ENCODE measurements around the gene DENND1B.

Gene DENND1B

DNA sequence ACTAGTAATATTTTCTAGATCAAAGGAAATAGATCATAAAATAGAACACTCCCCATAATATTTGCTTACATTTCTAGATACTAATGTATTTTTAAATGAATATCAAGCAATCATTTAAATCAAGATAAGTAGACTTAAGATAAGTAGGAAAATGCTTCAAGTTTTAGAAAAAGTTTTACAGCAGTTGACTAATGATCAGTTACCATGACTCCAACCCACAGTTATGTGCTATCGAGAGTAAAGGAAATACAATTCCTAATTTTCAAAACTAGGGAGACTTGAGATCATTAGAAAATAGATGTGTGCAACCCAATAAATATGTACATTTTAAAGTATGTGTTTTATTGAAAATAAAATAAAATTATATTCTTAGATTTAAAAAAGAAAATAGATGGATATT, 95.0 kb downstream of the DENND1B start:
- no peak for DNase-seq

DNA sequence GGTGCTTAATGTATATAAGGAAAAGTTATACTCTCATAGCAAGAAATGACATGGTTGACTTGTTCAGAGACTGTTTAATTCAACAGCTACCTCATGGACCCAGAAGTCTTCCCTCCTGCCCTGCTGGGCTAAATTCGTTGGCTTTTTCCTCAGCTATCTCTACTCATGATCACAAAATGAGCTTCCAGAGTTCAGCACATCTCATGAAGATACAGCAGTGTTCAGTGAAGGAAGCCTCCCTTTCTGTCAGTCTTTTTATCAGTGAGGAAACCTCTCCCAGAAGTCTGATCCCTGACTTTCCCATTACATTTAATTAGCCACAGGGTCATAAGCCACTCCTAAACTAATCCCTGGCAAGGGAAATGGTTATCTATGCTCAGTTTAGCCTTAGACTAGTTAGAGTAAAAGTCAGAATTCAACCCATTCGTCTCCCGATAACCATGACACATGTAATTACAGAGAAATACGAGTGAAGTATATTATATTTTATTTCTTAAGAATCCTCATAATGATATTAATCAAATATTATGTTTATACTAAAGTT, 97.5 kb downstream of the DENND1B start:
- no peak for DNase-seq

DNA sequence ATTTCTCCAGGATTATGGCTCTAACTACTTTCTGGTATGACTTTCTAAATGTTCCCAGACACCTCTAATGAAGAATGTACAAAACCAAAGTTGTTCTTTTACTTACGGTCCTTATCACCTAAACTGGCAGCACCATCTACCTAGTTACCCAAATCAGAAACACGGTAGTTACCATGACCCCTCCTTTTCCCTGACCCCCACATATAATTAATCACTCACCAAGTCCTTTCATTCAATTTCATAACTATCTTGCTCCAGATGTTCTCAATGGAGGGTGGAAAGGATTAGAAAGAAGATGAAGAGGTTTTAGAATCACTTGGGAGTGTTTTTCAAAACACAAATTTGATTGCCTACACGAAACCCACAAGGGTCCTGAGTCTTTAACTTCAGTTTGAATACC, 98.0 kb downstream of the DENND1B start:
- no peak for DNase-seq

DNA sequence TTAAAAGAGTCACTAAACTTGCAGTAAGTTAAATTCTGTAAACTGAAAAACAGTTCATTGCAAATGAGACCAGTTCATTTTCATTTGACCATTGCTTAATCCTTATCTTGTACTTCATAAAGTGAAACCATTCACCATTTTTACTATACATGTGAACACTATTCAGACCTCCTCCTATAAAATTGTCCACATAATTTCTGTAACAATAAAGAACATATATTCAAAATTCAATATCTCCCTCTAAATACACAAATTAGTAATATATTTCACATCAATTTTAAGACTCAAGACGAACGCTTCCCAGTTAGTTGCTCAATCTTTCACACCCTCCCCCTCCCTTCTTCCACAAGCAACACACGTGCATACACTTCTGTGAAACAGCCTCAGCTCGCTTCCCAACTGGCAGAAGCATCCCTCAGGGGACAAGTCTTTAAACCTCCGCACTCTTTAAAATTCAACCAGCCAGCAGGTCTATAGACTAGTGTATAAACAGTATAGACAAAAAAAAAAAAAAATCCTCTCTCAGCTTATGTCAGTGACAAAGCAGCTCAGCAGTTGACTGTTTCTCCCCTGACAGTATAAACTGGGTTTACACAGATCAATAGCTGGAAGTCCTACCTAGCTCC, 99.6 kb downstream of the DENND1B start:
- DNase-seq: peak; percentile 6

DNA sequence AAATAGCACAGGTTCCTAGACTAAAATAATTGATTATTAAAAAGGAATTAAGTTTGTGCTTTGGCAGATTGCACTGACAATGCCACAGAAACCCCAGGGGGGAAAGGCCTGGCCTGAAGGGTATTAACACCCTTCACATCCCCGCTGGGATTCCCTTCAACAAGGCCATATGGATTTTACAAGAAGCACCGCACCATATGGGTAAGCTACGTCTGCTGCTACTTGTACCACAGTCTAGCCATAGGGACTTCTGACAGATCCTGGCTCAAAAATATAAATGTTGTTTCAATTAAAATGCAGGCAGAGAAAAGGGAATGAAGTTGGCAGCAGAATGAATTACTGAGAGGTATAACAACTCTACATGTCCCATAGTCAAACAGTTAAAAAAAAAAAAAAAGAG, 101.0 kb downstream of the DENND1B start:
- no peak for DNase-seq

DNA sequence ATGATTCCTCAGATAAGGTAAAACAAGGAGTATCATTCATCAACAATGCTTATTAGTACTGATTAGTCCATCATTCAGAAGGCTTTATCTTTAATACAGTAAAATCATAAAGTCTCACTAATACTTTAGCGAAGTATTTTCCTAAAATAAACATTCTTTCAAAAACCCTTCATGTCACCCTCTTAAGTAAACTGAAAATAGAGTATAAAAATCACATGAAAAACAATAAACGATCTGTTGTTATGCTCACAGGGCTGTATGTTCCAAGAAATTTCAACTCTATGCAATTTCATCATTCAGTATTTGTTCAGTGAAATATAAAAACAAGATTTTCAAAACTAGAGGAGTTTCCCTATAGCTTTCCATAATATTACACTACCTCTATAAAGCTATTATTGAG, 102.0 kb downstream of the DENND1B start:
- no peak for DNase-seq

DNA sequence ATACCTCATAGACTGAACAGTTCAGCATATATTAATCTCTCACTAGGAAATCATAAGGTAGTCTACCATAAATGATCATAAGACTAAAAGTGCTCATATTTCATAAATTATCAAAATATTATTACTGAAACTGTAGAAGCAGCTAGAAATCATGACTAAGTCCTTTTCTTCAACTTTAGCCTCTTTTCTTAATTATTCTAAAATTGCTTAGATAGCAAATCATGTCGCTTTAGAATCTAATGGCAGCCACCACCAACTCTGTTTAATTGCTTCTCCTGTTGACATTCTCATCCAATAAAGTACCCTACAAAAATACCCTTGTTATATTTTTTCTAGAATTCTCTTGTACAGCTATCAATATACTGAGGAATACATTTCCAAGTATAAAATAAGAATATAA, 102.9 kb downstream of the DENND1B start:
- no peak for DNase-seq

DNA sequence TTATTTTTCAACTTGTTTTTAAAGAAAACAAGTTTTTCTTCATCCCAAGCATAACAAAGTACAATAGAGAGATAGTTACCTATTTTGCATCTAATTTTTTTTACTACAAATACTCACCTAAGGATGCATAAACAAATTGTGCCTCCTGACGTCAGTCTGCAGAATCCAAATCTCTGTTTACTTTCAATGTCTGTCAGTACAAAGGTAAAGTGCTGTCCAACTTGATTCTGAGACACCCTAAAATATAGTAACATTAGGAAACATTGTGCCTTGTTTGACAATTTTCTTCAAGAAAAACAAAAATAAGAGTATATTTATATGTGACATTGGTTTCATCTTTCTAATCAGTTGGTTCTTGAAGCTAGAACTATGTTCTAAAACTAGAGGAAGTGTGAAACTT, 103.4 kb downstream of the DENND1B start:
- no peak for DNase-seq

DNA sequence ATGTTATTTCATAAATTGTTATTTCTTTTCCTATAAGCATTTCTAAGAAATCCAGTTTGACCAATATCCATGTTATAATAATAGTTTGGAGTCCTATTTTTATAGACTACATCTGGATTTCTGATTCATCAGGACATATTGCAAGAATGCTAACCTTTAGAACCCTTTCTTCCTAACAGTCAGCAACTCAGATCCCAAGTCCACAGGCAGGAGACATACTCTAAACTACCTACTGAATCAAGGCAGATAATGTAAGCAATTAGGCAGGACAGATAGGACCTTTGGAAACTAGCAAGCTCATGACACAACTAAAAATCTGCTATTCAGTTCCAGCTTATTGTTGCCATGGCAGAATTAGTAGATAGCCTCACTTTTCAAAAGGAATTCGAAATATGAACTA, 104.1 kb downstream of the DENND1B start:
- DNase-seq: no peak

DNA sequence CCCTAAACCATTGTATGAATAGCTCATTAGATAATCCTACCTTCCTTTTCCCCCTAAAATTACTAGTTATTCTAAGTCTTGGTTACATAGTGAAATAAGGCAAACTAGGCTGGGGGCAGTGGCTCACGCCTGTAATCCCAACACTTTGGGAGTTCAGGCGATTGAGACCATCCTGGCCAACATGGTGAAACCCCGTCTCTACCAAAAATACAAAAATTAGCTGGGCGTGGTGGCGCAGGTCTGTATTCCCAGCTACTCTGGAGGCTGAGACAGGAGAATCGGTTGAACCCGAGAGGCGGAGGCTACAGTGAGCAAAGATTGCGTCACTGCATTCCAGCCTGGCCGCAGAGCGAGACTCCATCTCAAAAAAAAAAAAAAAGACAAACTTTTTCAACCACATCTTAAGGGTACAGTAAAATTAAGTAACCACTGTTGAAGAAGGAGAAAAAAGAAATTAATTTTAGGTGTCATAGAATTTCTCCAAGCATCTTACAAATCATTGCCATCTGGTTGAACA, 108.5 kb downstream of the DENND1B start:
- no peak for DNase-seq

DNA sequence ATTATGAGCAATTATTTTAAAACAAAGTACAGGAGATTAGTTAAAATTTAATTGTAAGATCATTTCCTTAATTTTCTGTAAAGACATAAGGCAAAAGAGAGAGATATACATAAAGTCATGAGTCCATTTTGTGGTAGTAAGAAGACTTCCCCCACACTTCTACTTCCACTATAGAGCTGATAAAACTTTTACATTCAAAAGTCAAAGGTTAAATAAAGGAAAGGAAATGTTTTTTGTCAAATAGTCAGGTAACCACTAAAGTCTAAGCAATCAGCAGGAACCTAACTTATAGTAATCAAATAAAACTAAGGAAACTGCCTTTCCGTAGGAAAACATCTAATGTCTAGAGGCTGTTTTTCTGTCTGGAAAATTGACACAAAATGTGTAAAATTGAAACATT, 110.9 kb downstream of the DENND1B start:
- DNase-seq: no peak

DNA sequence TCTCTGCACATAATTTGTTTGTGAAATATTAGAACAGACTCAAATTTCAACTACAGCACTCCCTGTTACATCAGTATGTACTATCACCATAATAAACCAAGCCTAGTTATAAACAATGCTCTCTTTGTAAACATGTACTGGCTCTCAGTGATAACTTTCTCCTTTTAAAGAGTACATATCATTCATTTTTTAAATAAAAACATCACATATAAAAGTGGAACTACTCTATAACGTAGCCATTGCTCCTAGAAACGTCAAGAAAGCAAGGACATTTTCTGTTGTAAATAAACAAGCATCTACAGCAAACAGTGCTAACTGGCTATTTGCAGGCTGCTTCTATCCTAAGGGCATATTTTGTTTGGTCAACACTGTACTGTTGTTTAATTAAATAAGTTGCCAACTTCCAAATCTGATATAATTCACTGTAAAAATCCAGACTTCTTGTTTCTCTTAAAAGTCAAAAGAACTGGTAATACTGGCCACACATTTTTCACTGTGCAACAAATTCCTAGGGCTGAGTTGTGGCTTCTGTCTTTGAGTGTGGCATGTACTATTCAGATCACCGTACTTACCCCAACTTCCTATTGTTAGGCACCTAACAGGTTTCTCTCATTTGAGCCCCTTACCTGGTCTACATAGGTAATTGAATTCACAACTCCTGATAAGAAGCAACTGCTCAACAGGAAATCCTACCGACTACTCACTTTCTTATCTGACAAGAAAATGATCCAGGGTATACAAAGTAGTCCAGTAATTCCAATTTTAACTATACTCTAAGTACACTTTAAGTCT, 111.9 kb downstream of the DENND1B start:
- no peak for DNase-seq

DNA sequence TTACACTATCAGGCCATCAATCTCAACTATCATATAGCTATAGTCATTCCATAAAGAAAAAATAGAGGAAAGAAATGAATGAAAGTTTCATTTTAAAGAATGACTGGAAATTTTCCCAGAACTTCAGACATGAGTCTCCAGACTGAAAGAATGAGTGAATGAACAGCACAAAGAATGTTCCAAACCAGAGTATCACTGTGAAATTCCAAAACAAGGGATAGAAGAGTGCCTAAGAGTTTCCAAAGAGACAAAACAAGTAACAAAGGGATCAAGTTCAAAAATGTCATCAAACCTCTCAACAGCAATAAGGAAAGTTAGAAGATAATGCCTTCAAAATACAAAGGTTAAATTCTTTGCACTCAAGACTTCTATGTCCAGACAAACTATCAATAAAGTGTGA, 114.9 kb downstream of the DENND1B start:
- DNase-seq: no peak

DNA sequence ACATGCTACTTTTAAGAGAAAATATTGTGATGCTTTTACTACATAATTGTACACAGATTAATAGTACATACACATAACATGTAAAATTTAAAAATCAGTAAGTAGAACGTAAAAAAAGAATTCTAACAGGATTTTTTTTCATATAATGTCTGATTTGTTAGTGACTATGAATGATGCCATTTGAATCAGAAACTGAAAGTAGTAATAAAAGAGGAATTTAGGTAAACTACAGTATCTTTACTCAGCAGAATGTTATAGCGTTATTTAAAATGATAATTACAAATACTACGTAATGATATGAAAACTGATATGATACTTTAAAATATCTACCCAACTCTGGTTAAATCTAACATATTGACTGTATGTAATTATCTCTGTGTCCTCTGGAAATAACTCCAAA, 116.1 kb downstream of the DENND1B start:
- DNase-seq: no peak

DNA sequence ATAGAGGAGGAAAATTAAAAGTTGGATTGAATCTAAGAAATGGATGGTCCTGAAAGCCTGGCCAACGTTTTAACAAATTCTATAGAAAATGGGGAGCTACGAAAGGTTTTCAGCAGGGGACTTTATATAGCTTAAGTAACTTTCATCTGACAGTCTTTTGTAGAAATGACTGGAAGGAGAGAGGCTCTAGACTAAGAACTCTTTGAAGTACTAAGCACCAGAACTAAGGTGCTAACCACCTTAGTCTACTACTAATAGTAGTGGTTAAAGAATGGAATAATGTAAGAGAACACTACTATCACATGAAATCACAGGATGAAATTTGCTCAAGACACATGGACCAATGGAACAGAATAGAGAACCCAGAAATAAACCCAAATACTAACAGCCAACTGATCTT, 126.1 kb downstream of the DENND1B start:
- no peak for DNase-seq

DNA sequence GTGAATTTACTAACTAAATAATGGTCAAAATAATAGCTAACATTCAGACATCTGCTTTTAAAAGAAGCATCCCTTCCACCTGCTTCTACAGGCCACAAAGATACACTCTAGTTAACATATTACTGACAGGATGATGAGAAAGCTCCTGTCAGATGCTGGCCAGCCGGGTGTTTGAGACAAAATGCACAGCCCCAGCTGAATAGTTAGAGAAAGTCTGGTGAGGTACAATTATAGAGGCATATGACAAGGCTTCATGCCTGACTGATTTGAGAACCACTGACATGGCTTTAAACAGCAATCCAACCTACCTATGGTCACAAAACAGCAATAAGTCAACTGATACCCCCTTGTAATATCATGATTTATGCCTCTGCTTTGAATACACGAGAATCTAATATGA, 137.0 kb downstream of the DENND1B start:
- DNase-seq: peak; percentile 43

DNA sequence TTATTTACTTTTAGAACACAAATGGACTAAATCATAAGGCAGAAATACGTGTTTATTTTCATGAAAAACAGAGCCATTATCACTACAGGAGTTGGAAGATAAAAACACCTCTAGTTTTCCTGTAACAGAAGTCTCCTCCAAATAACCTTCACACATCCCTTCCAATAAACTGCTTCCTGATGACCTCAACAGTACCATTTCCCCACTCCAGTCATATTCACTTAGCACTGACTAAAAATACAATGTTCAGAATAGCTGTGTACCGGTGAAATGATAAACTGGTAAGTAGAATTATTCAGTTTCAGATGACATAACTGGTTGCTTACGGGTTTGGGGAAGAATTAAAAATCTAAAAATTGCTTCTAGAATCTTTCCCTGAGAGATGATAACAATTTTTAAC, 137.9 kb downstream of the DENND1B start:
- DNase-seq: no peak

DNA sequence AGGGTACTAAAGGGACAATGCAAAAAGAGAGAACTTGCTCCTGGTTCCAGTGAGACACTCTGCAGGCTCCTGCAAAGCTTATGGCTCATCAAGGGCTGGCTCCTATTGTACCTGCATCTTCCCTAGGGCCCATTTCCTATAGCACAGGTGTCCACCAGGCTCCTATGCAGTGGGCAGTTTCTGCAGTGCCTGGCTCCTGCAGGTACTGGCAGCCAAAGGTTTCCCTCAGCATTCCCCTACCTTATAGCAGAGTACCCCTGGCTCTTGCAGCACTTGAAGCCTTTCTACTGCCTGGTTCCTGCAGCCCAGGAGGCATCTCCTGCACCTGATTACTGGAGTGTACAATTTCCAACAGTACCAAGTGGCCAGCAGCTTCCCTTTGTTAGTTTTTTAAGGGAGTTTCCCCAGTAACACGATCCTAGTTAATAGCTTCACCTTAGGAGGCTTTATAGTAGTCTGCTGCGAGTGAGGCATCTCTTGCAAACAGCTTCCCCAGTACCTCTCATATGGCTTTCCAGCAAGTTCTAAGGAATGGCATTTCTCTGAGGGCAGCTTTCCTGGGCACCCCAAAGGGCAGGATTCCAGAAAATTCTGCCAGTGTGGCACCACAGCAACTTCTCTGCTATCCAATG, 141.7 kb downstream of the DENND1B start:
- DNase-seq: peak; percentile 4

DNA sequence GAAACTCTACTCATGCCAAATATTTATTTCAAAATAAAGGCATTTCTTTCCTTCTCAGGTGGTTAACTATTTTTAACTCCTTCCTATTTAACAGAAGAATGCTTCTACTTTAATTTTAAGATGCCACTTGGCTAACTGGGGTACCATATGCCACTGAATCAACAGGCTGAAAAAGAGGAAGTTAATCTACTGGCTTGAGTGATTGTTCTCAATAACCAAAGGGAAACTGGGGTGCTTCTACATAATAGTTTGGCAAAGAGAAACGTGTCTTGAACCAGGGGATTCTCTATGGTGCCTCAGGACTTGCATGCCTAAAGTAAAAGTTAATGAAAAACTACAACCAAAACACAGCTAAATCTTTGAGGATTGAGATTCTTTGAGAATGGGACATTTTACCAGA, 142.6 kb downstream of the DENND1B start:
- no peak for DNase-seq

DNA sequence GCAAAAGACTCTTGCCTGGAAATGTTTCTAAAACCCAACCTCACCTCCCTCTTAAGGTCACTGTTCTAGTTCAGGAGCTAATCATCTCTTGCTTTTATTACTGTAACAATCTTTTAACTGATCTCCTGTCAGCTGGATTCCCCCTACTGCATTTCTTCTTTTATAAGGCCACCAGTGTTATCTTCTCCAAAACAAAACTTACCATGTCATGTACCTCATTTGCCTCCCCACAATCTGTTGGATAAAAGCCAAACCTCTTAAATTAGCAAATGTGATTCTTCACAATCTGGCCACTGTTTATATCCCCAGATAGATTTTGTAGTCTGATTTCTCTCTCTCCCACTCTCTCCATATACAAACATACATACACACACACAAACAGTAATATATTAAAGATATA, 143.3 kb downstream of the DENND1B start:
- DNase-seq: no peak

DNA sequence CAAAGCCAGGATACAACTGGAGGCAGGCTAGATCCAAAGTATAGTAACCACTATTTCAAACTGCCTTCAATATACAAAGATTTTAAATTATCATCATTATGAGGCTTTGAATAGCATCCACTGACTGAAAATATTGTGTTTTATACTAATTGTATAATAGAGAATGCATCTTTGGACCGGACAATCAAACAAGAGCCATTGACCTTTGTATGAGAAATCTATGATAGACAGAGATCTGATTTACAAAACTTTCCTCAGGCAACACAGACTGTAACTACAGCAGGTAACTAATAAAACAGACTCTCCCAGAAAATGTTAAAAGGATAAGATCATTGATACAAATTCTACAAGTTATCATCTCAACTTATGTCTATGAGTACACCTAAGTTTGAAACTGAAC, 152.9 kb downstream of the DENND1B start:
- DNase-seq: no peak

DNA sequence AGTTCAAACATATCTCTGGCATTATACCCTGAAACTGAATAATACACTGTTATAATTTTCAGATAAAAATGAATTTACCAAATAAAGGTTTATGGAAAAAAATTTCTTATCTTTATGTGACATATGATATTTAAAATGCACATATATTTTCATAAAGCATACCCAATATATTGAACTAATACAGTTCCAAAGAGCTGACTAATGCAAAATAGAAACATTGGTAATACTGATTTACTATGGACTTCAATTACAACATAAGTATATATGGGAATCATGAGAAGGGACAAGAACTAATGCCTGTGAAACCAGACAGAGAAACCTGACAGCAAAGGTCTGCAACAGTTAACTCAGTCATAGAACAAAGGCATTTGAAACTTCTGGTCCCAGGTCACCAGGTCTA, 153.5 kb downstream of the DENND1B start:
- no peak for DNase-seq

DNA sequence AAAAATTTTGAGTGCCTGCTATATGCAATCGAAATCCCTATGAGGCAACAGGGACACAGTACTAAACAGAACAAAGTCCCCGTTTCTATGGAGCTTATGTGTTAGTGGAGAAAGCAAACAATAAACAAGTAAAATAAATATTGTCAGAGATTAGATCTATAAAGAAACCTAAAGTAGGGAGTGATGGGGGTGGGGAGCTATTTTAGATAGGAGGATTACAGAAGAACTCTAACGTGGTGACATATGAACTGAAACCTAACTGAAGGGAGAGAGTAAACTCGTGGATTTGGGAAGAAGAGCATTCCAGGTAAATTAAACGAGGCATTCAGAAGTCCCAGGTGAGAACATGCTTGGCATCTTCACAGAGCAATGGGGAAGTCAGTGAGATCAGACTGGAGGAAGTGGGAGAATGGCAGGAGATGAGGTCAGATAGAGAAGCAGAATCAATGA, 154.5 kb downstream of the DENND1B start:
- DNase-seq: no peak
